GM12801 (cell line): Measurements from ENCODE around the gene CHST11.

ENCODE experiments used
- TF ChIP-seq, protein P1 (sequence below): IDR thresholded peaks from one replicate; pipeline ENCODE4 v1.5.1; 2011; ENCODE audit warnings: control low read depth; ENCODE audit not compliant: insufficient read length; ENCODE audit errors: extremely low read depth

Gene CHST11

DNA sequence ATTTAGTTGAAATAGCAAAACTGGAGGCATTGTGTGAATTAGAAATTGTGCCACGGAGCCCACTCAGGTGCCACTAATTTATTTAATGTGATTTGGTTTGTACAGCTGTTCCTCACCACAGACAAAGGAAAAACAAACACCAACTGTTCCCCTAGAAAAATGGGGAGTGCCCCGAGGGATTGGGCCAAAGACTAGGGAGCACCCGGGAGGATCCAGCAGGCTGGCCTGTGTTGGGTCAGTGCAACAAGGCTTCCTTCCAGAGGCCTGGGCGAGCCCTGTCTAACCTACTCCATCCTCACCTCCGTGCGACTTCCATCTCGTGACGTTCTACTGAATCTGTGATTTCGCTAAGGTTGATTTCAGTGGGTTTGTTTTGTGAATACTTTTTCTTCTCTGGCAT is 206.2 kb downstream of the CHST11 start:
- TF ChIP-seq, protein P1, sequence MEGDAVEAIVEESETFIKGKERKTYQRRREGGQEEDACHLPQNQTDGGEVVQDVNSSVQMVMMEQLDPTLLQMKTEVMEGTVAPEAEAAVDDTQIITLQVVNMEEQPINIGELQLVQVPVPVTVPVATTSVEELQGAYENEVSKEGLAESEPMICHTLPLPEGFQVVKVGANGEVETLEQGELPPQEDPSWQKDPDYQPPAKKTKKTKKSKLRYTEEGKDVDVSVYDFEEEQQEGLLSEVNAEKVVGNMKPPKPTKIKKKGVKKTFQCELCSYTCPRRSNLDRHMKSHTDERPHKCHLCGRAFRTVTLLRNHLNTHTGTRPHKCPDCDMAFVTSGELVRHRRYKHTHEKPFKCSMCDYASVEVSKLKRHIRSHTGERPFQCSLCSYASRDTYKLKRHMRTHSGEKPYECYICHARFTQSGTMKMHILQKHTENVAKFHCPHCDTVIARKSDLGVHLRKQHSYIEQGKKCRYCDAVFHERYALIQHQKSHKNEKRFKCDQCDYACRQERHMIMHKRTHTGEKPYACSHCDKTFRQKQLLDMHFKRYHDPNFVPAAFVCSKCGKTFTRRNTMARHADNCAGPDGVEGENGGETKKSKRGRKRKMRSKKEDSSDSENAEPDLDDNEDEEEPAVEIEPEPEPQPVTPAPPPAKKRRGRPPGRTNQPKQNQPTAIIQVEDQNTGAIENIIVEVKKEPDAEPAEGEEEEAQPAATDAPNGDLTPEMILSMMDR, result no peak

GRCh38 chr12:104664351-104664750 is 207.6 kb downstream of the CHST11 start:
- TF ChIP-seq, protein P1, result no peak

GRCh38 chr12:104665296-104665695 is 208.5 kb downstream of the CHST11 start:
- TF ChIP-seq, protein P1, result no peak

DNA sequence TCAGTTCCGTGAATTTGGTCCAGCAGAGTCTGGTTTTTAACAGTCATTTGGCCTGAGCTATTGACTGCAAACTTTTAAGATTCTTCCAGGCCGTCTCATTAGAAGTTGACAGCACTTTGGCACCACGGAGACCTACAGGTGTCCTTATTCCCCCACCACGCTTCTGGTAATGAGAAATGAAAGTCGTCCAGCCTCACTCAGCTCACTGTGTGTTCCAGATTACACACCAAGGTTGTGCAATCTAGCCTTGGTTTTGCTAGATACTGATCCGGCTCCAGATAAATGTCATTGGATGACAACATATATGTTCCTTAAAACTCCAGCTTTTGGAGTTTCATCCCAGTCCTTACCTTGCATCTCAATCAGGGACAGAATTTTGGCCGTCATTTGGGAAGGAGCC is 210.4 kb downstream of the CHST11 start:
- TF ChIP-seq, protein P1, result no peak

- TF ChIP-seq, protein P1, result no peak
These were observed 211.5 kb downstream of the CHST11 start for GRCh38 chr12:104668274-104668718.

GRCh38 chr12:104669089-104669721 is 212.5 kb downstream of the CHST11 start:
- TF ChIP-seq, protein P1, result no peak

GRCh38 chr12:104669851-104670337 is 213.1 kb downstream of the CHST11 start:
- TF ChIP-seq, protein P1, result no peak
